Panc1 (cell line): ENCODE data around the gene ZNF554. TPM values are rescaled to one million over a fixed set of nuclear protein-coding genes. Genes with fewer than 3 reads are reported as not detected.

Source experiments
- ATAC-seq: fragments of 200-7000 bp; cut with Tn5 transposase; 2 replicates; pipeline ENCODE4 v1.9.1; 2020; ENCODE audit warnings: mild to moderate bottlenecking, moderate library complexity
- BruUV-seq: library from RNA; stranded (reverse); fragments of 400-500 nt; replicated peaks from 2 replicates; lab custom pipeline; 2021; lab: Mats Ljungman, UMichigan
- CTCF ChIA-PET: fragments of 300-600 bp; sonication (Branson Sonifier 250); formaldehyde crosslinking; loops from one replicate; lab custom pipeline; 2022; ENCODE audit warnings: antibody characterized with exemption; lab: Charles Lee
- POLR2A ChIA-PET: fragments of 300-600 bp; sonication (Branson Sonifier 250); formaldehyde crosslinking; loops from one replicate; lab custom pipeline; 2022; ENCODE audit warnings: antibody characterized with exemption; lab: Charles Lee
- DNase-seq: peaks from one replicate; pipeline ENCODE4 v3.0.0-alpha.2; 2010; ENCODE audit warnings: low read depth, low spot score
- H3K27ac ChIP-seq: 2 replicates; pipeline ENCODE4 v1.5.1; 2011; ENCODE audit warnings: mild to moderate bottlenecking, low read length, inconsistent platforms
- H3K27me3 ChIP-seq: fragments of 200-500 bp; sonication (Bioruptor generic); 2 replicates; pipeline ENCODE4 v1.6.0; 2014; ENCODE audit warnings: low read length, inconsistent platforms; ENCODE audit not compliant: control insufficient read depth, insufficient read depth
- H3K36me3 ChIP-seq: fragments of 200-500 bp; sonication (Bioruptor generic); 2 replicates; pipeline ENCODE4 v1.5.1; 2014; ENCODE audit warnings: inconsistent platforms, mild to moderate bottlenecking, low read length, moderate library complexity; ENCODE audit not compliant: control insufficient read depth, insufficient read depth
- H3K4me1 ChIP-seq: 2 replicates; pipeline ENCODE4 v1.5.1; 2011; ENCODE audit warnings: inconsistent platforms, mild to moderate bottlenecking, low read length, moderate library complexity; ENCODE audit not compliant: control insufficient read depth, insufficient read depth
- H3K4me3 ChIP-seq, 2 experiments: 2 replicates each; pipeline ENCODE4 v1.5.1; 2011 to 2012; ENCODE audit warnings: low read depth in 2 of 2, low read length in 2 of 2, mild to moderate bottlenecking in 2 of 2, inconsistent platforms in 1 of 2, moderate library complexity in 1 of 2
- H3K9me3 ChIP-seq: fragments of 200-500 bp; sonication (Bioruptor generic); 2 replicates; pipeline ENCODE4 v1.5.1; 2014; ENCODE audit warnings: low read depth, mild to moderate bottlenecking, inconsistent platforms, low read length, moderate library complexity; ENCODE audit not compliant: control insufficient read depth, insufficient read depth
- CTCF ChIP-seq: fragments of 450-650 bp; IDR thresholded peaks from 2 replicates; pipeline ENCODE4 v1.5.1; 2017; ENCODE audit warnings: mild to moderate bottlenecking
- POLR2AphosphoS5 ChIP-seq: IDR thresholded peaks from 2 replicates; pipeline ENCODE4 v1.6.1; 2012; ENCODE audit warnings: mild to moderate bottlenecking, low read depth, low read length, moderate library complexity
- REST ChIP-seq, 2 experiments: IDR thresholded peaks; 2 replicates each; pipeline ENCODE4 v1.6.1; 2011 to 2012; ENCODE audit warnings: low read depth in 2 of 2, control low read depth in 1 of 2, low read length in 1 of 2, mild to moderate bottlenecking in 1 of 2, moderate library complexity in 1 of 2; ENCODE audit not compliant: insufficient read depth in 1 of 2
- SIN3A ChIP-seq: IDR thresholded peaks from 2 replicates; pipeline ENCODE4 v1.6.1; 2012; ENCODE audit warnings: low read depth, mild to moderate bottlenecking, low read length, moderate library complexity, borderline replicate concordance; ENCODE audit not compliant: insufficient read depth
- TCF7L2 ChIP-seq: IDR thresholded peaks from 2 replicates; pipeline ENCODE4 v1.6.1; 2011; ENCODE audit warnings: mild to moderate bottlenecking, low read depth, low read length, inconsistent platforms
- in situ Hi-C: cut with HindIII; loops from 2 replicates; pipeline ENCODE4 v1.10.0; 2016; ENCODE audit warnings: low sequenced_read_pairs, low pct_unique_long_range_greater_than_20kb
- intact Hi-C: fragments of 100-400 bp; cut with micrococcal nuclease; formaldehyde crosslinking; loops from one replicate; pipeline ENCODE4 v1.10.0; 2022; ENCODE audit not compliant: unreplicated experiment
- total RNA-seq: library from RNA; stranded (reverse); gene quantifications from one replicate; pipeline ENCODE4 v1.2.1, GENCODE V29; 2021; ENCODE audit not compliant: unreplicated experiment

Gene ZNF554
- total RNA-seq, 1 experiment from 2014 or later = 1.5 TPM

GRCh38 chr19:2810141-2811091 lies 9.3 kb upstream of the ZNF554 start:
- no TSS peak for BruUV-seq

More at GRCh38 chr19:2810141-2811091, 9.3 kb upstream of the ZNF554 start:
- ATAC-seq (no peak), DNase-seq (no peak)
- in situ Hi-C loops = no loop called here
- H3K27me3 ChIP-seq = no peaks in the 10 kb centered on the region
- no peak overlapping the region for H3K4me3 ChIP-seq
- intact Hi-C loops = no loop called here
- no peaks in the 10 kb centered on the region for H3K4me1 ChIP-seq
- POLR2A ChIA-PET = no interaction called here
- H3K36me3 ChIP-seq = no peaks in the 10 kb centered on the region
- H3K27ac ChIP-seq = no peak overlapping the region
- H3K9me3 ChIP-seq = no peaks in the 10 kb centered on the region
- TF ChIP-seq POLR2AphosphoS5 = no peak
- no peak for TF ChIP-seq REST (IDR thresholded peaks at IDR 0.05; ENCODE audit: insufficient read depth in 1 of 2, low read depth in 2 of 2, low read length in 1 of 2)
- no peak for TF ChIP-seq CTCF
- no peak for TF ChIP-seq SIN3A
- no peak for TF ChIP-seq TCF7L2
- CTCF ChIA-PET = no interaction called here
